NCI-H510A treated with DMSO at 0.1 percent for 48 hours (cell line): ENCODE measurements around the gene ADAMTS2.
"Not testable (repeated sequence)": the region's sequence is repeated elsewhere in the genome, so short reads cannot be mapped to it uniquely, and the experiment has no call there.

Experiments used
- DNase-seq: peaks from one replicate; lab custom pipeline; 2025; lab: John Stamatoyannopoulos, UW

Gene ADAMTS2

GRCh38 chr5:179325296-179326031 is 19.8 kb downstream of the ADAMTS2 start:
- DNase-seq: no peak

DNA sequence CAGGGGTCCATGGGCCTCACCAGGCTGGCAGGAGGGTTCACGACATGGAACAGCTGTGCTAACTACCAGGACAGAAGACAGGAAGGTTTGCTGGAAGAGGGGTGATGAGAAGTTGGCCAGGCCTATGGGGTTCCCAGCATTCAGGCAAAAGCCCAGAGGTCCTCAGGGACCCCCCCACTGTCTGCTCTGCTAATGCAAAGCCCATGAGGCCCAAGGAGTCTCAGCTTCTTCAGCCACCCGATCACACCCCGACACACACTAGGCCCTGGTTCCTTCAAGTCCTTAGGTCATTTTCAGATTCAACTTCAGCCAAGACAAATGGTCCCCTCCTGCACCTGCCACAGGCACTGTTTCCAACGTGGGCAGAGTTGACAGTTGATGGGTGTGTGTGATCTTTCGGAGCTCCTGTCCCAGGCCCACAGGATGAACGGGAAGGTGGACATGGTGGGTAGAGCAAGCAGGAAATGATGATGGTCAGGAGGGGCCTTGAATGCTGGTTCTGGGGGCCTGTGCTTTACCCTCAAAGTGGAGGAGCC is 20.4 kb downstream of the ADAMTS2 start:
- DNase-seq: no peak

- not testable (repeated sequence) for DNase-seq
Observed at GRCh38 chr5:179324316-179324715, 20.9 kb downstream of the ADAMTS2 start.

- DNase-seq: no peak
Observed at GRCh38 chr5:179323026-179323870, 22.0 kb downstream of the ADAMTS2 start.

DNA sequence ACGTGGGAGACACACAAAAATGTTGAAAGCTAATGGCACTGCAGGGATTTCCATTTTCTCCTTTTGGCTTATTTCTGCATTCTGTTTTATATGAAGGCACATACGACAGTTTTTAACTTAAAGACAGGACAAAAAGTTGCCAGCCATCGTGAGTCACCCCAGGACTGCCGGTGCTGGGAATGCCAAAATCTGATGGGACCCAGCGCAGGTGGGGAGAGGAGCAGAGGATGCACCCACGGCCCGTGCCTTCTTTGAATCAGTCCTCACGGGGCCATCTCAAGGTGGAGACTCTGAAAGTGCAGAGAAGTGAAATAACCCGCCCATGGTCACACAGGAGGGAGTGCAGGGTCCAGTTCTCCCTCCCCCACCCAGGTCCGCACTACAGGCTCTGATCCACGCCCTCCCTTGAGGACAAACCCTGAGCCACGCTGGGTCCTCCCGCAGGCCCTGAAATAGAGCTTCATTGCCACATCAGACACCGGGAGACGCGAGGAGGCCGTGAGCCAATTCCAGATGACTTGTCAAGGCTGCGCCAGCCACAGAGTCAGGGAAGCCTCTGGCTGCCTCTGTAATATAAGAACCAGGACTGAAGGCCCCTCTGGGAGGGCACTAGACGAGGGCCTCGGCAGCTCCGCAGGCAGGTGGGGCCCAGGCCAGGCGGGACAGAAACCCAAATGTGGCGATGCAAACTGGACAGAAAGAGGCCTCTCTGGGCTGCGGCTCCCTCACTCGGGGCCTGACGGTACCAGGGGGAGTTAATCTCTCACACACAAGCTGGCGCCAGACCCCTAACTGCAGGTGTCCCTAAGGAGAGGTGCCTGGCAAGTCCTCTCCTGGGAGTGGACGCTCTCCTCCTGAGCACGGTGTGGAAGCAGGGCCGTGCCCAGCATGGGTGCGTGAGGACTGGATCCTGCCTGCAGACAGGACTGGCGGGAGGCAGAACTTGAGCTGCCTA is 22.9 kb downstream of the ADAMTS2 start:
- no peak for DNase-seq

DNA sequence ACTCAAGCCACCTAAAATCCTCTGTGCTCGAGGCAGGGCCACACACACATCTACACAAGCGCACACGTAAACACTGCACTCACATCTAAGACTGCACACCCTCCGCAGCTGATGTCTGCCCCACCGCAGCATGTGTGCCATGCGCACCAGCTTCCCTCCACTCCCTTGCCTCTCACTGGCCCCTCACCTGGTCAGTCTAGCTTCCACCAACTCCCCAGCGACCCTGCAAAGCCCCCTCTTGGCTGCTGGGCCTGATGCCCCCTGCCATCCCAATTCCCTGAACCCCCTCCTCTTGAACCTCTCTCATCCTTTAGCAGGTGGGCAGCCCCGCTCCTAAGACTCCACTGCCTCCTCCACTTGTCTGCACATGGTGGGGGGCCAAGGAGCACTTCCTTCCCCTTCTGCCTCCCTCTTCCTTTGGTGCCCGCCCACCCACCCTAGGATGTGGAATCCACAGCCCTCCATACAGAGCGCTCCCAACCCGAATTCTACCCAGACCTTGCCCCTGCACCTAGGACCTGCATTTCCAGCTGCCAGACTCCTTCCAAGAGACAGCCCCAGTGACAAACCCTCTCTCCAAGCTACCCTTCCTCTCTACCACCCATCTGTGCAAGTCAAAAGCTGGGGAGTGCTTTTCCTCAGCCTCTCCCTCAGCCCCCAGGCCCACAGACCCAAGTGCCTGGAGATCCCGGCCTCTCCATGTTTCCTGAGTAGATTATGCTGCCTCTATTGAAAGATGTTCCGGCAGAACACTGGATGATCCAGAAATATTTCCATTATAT is 23.9 kb downstream of the ADAMTS2 start:
- DNase-seq: no peak

DNA sequence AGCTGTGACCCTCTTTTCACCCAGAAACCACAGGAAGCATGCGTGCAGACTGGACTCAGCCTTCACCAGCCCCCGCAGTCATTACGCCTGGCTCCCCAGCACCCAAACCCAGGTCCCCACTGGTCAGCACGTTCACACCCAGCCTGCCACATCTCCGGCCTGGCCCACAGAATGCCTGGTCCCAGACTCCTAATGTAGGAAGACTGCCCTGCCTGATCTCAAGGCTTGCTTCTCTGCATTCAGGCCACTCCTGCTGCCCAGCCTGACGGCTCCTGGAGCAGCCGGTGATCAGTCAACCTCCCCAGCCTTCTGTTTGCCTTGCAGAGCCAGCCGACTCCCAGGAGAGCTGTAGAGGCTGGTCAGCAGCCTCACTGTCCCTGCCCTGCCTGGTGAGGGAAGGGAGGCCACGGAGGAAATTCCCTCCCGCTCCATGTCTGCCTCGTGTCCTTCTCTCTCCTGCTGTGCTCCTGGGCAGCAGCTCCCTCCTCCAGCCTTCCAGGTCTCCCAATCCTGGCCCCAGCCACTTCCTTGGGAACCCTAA is 25.4 kb downstream of the ADAMTS2 start:
- no peak for DNase-seq

- DNase-seq: no peak
Observed at GRCh38 chr5:179319123-179319522, 26.1 kb downstream of the ADAMTS2 start.

DNA sequence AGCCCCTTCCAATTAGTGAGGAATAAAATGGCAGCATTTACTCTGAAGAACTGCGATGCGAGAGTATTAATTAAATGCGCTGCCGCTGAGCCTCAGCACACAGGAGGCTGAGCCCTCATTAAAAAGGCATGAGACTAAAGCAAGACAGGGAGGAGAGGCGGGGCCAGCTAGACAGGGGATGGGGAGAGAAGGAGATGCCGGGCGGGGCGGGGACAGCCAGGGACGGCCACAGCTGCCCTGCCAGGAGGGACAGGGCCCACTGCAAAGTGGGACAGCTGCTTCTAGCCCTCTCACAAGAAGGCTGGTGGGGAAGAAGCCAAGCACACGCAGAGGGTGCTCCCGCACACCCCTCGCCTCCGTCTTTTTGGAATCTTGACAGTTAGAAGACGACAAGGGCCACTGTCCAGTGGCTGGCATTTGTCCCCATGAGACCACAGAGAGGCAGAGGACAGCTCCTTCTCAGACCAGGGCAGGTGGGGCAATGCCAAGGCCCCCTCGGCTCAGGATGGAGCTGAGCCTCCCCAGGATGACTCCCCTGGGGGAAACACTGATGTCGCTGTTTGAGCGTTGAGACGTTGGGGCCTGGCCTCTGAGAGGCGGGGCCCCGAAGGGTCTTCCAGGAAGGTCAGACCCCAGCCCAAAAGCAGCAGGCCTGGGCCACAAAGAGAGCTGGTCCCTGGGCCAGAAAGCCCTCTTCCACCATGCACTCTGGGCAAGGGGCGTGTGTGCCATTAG is 26.9 kb downstream of the ADAMTS2 start:
- DNase-seq: no peak

- DNase-seq: no peak
Observed at GRCh38 chr5:179317411-179318220, 27.6 kb downstream of the ADAMTS2 start.

DNA sequence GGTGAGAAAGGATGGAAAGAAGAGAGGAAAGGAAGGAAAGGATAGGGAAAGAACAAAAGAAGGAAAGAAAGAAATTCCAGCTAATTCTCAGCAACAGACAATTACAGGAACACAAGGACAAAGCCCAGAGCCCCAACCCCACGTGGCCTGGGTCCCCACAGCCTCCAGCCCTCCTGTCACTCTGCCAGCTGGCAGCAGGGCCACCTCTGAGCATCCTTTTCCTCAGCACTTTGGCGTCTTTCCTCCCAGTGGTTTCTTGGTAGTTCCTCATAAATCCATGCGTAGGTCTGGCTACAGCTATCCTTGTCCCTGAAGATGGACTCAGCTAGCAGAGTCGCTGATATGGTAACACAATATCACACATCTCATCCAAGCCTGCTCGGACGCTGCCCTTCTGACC is 28.3 kb downstream of the ADAMTS2 start:
- DNase-seq: no peak

DNA sequence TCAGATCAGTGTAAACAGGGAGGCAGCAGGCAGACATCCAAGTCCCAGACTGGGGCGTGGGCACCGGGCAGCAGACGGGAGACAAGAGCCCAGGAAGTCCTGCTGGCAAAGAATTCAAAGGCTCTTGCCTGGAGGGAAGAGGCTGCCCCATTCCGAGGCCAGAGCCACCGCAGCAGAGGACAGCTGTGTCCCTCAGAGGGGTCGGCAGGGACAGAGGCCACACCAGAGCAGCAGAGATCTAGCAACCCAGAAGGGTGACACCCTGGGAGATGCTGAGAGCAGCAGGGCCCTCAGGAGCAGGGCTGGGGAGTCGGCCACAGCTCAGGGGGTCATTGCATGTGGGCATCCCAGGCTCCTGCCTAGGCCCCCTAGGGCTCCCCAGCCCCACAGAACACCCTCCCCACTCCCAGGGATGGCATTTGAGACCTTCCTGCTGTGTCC is 29.1 kb downstream of the ADAMTS2 start:
- no peak for DNase-seq

- no peak for DNase-seq
Observed at GRCh38 chr5:179315356-179315890, 29.8 kb downstream of the ADAMTS2 start.

DNA sequence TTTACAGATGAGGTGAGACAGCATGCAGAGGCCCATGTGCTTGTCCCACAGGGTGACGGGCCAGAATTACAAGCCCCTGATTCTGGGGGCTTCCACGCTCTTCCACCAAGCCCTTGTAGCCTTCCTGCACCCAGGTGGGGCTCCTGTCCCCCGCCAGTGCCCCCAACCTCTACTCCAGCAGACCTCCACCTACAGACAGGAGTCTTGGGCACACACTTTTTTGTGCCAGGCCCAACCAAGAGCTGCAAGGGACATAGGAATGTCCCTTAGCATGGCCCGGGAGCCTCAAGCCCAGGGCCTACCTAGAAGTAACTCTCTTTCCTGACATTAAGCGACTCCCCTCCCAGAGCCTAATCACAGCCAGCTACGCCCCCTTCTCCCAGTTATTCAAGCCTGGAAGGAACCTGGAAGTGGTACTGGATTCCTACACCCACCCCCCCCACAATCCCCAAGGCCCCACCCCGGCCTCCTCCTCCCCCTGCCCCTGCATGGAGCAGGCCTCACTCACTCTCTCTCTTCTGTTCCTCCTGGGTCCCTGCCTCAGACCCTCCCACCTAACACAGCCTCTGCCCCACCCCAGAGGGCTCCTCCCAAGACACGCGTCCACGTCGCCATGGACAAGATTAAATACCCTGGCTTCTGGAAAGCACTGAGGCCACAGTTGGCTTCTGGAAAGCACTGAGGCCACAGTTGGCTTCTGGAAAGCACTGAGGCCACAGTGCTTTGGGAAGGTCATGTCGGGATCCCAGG is 30.5 kb downstream of the ADAMTS2 start:
- DNase-seq: no peak

- no peak for DNase-seq
Observed at GRCh38 chr5:179313849-179314521, 31.3 kb downstream of the ADAMTS2 start.

- no peak for DNase-seq
Observed at GRCh38 chr5:179312557-179313235, 32.6 kb downstream of the ADAMTS2 start.

- DNase-seq: no peak
Observed at GRCh38 chr5:179311581-179311980, 33.7 kb downstream of the ADAMTS2 start.
